Left colon (tissue), 2 donors: ENCODE measurements around the gene ZAP70. TPM values are rescaled to one million over a fixed set of nuclear protein-coding genes. Genes with fewer than 3 reads are reported as not detected.
A peak's percentile ranks its signal among the peaks of the same experiment; 100 is the strongest.
"Not testable (repeated sequence)": the region's sequence is repeated elsewhere in the genome, so short reads cannot be mapped to it uniquely, and the experiment has no call there.

Experiments
- ATAC-seq: fragments of 200-7000 bp; cut with Tn5 transposase; one replicate; pipeline ENCODE4 v1.9.1; 2020; ENCODE audit warnings: mild to moderate bottlenecking, moderate library complexity
- DNase-seq, 2 donors: peaks; one replicate each; pipeline ENCODE4 v3.0.0-alpha.2; 2020
- intact Hi-C, 2 donors: fragments of 100-400 bp; cut with DNase I in 1 of 2; cut with micrococcal nuclease in 1 of 2; formaldehyde crosslinking; loops; one replicate each; pipeline versions ENCODE4 v1.11.2 to v1.14.0; 2022; cut with DNase I, micrococcal nuclease
- long read RNA-seq: library from polyadenylated mRNA; unstranded; transcript quantifications from one replicate; pipeline ENCODE4 v2.0.0, GENCODE V29; 2021
- total RNA-seq, 2 donors: library from RNA; stranded (reverse); fragmentation: NEBNext Ultra II Directional; extraction: Animal tissue kit (Norgen Biotek cat#: 25700); gene quantifications; one replicate each; pipeline ENCODE4 v1.2.1, GENCODE V29; 2021
- donor health status: DM: no; HTN: no; CAD: no.
- donor health status: DM: yes; HTN: yes; CAD: no.

The ZAP70 gene
- total RNA-seq = 1 to 10 TPM; 2.8 to 2.9 TPM
- long read RNA-seq = 0 reads

- ATAC-seq (peak; percentile 26), DNase-seq (no peak)
- intact Hi-C loops = no loop called here
These were observed at the start of gene ZAP70 for GRCh38 chr2:97713296-97714083. ZAP70 (plus strand) TSS chr2:97713576; CDS start chr2:97724037, 10,461 bp downstream.

DNA sequence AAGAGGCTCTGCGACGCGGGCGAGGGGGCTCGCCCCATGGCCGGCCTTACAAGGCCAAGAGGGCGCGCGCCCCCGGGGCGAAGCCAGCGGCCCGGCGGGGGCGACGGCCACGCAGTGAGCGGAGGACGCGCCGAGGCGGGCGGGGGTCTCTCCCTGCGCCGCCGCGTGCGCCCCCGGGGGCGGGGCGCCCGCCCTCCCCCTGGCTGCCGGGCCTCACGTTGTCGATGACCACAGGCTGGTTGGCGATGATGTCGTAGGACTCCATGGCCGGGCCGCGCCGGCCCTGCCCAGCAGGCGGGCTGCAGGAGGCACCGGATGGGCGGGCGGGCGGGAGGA lies 49.8 kb upstream of the ZAP70 start:
- no peak for ATAC-seq
- intact Hi-C loops = no loop called here
- DNase-seq = no peak

GRCh38 chr2:97663962-97664635 lies 49.3 kb upstream of the ZAP70 start, which contains the start of gene ACTR1B:
ACTR1B (minus strand) TSS chr2:97664044; CDS start chr2:97663890, 154 bp downstream.
- intact Hi-C loops = no loop called here
- peak; percentile 98 for DNase-seq
- ATAC-seq = peak; percentile 89

DNA sequence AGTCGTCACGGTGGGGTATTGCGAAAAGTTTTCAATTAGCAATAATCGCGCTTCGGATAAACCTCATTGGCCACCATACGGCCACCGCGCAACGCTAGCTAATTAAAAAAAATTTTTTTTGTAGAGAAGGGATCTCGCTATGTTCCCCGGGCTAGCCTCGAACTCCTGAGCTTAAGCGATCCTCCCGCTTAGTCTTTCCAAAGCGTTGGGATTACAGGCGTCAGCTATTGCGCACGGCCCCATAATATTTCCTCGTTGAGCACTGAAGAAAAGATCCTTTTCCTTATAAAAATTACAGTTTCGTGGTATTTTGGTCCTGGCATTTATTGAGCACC lies 48.8 kb upstream of the ZAP70 start:
- ATAC-seq = no peak
- DNase-seq = peak in 1 of 2 donors; percentile 45
- intact Hi-C loops = no loop called here

DNA sequence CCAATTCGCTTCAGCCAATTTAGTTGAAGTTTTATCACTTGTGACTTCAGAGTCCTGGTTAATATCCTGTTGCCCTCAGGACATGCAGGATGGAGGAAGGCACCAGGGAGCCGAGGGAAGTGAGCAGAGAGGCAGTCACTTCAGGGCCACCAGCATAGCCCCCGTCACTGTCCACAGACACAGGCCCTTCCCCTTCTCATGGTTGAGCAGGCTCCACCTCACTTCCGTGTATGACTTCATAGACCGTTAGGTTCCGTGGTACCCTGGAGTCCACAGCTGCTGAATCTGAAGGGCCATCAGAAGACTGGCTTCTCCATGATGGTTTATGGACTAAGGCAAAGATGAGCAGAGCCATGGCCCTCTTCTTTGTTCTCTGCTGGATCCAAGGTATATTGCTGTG lies 43.9 kb upstream of the ZAP70 start, which contains the start of gene C2orf92:
C2orf92 (plus strand) TSS at position 266 of the 400 bp plus-strand sequence; CDS start at position 342, 76 bp downstream.
- no peak for DNase-seq
- intact Hi-C loops = no loop called here
- no peak for ATAC-seq

GRCh38 chr2:97670471-97670870 lies 42.9 kb upstream of the ZAP70 start:
- no peak for ATAC-seq
- no peak for DNase-seq

DNA sequence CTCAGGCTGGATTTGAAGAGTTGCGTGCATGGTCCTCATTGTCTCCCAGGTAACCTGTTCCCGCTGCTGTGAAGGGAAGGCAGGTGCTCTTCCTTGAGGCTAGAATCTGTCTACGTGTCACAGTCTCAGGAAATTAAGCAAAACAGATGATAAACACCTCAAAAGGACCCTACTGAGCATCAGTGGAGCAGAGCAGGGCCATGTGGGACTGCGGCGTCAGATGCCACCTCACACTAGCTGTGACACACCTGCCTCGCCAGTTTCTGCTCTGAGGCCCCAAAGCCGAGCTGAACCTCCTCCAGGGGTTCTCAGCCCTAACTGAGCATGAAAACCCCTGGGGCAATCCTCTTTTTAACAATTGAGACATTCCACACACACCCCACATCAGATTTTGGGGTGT lies 41.9 kb upstream of the ZAP70 start:
- ATAC-seq (no peak), DNase-seq (no peak)
- intact Hi-C loops = no loop called here

More at GRCh38 chr2:97670471-97670870, 42.9 kb upstream of the ZAP70 start:
- intact Hi-C loops = no loop called here

DNA sequence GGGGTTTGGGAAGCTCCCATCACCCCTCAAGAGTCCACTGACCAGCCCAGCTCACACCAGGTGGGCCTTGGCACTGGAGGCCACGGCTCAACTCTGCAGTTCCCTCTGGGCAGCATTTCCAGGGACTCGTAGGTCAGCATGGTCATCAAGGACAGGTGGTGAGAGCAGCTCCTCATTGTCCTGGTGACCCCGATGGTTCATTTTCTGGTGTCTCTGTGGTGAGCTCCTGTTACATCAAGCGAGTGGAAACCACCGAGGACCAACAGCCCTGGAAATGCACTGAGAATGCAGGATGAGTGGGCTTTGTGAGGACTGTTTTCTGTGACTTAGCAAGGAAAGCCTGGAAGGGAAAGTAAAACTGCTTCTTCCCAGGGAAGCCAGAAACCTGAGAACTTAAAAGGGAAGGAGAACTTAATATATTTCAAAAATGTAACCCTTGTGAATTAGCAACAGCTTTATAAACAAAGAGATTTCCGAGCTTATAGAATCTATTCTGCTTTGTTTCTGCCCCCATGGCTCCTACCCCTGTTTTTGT lies 40.7 kb upstream of the ZAP70 start:
- ATAC-seq, DNase-seq, intact Hi-C loops: not testable (repeated sequence)

- intact Hi-C loops = no loop called here
- DNase-seq = no peak
- ATAC-seq = peak; percentile 22
These were observed 40.0 kb upstream of the ZAP70 start for GRCh38 chr2:97673182-97673914.

DNA sequence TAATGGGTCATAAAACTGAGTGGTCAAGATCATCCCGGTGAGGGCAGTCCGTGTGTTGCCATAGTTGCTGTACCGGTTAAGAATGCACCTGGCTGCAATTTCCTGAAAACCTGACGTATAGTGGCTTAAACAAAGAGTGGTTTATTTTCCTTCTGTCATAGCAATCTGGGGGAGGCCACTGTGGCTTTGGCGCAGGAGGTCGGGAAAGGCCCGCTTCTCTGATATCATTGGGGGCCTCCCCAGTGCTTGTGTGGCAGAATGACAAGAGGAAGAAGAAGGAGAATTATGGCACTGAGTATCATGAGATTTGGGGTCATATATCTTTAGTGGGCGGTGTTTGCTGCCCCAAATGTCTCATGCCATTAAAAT lies 39.5 kb upstream of the ZAP70 start:
- ATAC-seq (peak; percentile 78), DNase-seq (no peak)

GRCh38 chr2:97675430-97676113 lies 37.8 kb upstream of the ZAP70 start:
- no peak for ATAC-seq
- intact Hi-C loops = no loop called here
- no peak for DNase-seq

More for the DNA sequence above, 39.5 kb upstream of the ZAP70 start:
- intact Hi-C loops = no loop called here

DNA sequence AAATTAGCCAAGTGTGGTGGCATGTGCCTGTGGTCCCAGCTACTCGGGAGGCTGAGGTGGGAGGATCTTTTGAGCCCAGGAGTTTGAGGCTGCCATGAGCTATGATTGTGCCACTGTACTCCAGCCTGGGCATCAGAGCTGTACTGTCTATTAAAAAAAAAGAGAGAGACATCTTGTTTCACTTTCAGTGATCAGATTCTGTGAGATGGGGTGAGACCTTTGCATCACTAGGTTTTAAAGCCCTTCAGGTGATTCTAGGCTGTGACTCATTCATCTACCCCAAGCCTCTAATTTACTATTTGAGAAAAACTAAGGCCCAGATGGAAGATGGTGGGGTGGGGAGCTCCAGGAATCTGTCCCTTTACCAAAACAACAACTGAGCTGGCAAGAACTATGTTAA lies 36.8 kb upstream of the ZAP70 start:
- no peak for ATAC-seq
- no peak for DNase-seq
- intact Hi-C loops = no loop called here

DNA sequence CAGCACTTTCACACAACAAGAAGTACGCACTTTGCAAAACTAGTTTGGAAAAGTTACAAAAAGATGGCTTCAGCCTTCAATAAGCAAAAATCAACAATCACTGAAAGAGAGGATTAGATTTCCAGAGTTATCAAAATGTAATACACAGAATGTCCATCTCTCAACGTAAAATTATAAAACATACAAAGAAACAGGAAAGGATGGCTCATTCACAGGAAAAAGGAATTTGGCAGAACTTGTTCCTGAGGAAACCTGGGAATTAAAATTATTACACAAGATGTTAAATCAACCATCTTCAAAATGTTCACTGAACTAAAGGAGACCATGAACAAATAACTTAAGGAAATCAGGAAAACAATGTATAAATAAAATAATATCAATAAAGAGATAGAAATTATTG lies 35.9 kb upstream of the ZAP70 start:
- ATAC-seq = no peak
- no peak for DNase-seq
- intact Hi-C loops = no loop called here

DNA sequence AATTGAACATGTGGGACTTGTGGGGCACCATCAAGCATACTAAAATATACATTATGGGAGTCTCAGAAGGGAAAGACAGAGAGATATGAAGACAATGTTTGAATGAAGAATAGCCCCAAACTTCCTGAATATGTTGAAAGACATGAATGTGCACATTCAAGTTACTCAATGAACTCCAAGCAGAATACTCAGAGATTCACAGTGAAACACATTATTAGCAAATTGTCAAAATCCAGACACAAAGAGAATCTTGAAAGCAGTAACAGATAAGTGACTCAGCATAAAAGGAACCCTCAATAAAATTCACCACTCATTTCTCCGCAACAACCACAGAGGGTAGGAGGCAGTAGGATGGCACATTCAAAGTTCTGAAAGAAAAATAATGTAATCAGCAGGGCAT lies 35.1 kb upstream of the ZAP70 start:
- DNase-seq (no peak), ATAC-seq (no peak)

GRCh38 chr2:97687235-97687634 lies 26.1 kb upstream of the ZAP70 start:
- intact Hi-C loops, ATAC-seq, DNase-seq: not testable (repeated sequence)

More for the DNA sequence above, 35.1 kb upstream of the ZAP70 start:
- intact Hi-C loops = no loop called here

DNA sequence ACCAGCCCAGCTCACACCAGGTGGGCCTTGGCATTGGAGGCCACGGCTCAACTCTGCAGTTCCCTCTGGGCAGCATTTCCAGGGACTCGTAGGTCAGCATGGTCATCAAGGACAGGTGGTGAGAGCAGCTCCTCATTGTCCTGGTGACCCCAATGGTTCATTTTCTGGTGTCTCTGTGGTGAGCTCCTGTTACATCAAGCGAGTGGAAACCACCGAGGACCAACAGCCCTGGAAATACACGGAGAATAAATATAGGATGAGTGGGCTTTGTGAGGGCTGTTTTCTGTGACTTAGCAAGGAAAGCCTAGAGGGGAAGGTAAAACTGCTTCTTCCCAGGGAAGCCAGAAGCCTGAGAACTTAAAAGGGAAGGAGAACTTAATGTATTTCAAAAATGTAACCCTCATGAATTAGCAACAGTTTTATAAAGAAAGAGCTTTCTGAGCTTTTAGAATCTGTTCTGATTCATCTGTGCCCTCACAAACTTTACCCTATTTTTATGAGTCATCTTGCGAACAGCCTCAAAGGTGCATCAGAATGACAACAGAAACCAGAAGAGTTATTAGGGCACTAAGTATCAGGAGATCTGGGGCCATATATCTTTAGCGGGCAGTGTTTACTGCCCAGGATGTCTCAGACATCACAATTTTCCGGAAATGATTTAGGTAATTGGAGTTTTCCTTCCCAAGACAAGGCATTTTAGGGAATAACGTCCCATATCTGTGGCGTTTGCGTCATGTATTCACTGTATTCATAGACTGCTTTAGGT lies 25.1 kb upstream of the ZAP70 start:
- ATAC-seq (no peak), DNase-seq (no peak)
- intact Hi-C loops = no loop called here

DNA sequence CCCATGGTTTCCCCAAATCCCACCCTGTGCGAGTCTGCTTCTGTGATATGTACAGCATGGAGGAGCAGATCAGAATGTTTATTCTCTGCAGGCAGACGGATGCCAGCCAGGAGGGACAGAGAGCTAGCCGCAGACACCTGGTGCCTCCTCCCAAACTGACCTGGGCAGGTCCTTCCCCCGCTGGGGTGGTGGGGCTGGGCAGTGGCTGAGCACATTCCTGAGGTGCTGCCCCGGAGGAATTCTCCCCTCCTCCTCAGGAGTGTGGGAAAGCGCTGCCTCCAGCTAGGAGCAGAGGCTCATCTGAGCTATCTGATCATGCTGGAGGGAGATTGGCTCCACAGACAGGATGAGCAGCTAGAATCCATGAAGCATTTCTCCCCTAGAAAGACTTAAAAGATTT lies 22.2 kb upstream of the ZAP70 start:
- intact Hi-C loops = loop anchor here in 1 of 2 donors (10.0 kb wide), 1 partner anchor 1626 kb away; no protein-coding TSS in a partner anchor
- DNase-seq (no peak), ATAC-seq (no peak)

DNA sequence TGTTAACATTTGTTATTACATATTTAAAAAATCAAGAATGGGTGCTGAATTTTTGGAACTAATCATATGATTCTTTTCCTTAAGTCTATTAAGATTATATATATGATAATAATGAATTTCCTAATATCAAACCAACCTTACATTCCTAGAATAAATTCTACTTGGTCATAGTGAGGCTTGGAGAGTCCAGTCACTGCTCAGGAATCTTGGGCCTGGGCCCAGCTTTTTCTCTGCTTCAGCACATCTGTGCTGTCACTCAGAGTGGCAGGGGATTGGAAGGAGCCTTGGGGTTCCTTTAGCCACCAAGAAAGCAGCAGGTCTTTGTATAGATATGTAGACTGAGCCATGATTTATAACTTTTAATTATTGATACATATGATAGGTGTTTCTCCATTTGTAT lies 19.9 kb upstream of the ZAP70 start:
- ATAC-seq (no peak), DNase-seq (no peak)
- intact Hi-C loops = loop anchor here in 1 of 2 donors (10.0 kb wide), 1 partner anchor 1629 kb away; no protein-coding TSS in a partner anchor
